Measurements from ENCODE around the gene SCAPER.

DNA sequence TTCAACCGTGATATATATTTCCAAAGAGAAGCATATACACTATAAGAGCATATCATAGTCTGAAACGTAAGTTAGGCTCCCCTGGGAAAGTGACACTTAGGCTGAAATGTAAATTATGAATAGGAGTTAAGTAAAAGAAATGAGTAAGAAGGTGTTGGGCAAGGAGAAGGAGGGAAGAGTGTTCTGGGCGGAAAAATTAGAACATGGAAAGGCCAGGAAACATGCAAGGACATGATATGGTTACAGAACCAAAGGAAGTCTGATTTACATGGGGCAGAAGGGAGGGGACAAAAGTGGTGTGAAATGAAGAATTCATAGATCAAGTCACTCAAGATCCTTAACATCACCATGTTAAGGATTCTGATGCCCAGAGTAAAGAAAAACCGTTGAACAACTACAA, 75.2 kb downstream of the SCAPER start:
- TF ChIP-seq, protein P1, sequence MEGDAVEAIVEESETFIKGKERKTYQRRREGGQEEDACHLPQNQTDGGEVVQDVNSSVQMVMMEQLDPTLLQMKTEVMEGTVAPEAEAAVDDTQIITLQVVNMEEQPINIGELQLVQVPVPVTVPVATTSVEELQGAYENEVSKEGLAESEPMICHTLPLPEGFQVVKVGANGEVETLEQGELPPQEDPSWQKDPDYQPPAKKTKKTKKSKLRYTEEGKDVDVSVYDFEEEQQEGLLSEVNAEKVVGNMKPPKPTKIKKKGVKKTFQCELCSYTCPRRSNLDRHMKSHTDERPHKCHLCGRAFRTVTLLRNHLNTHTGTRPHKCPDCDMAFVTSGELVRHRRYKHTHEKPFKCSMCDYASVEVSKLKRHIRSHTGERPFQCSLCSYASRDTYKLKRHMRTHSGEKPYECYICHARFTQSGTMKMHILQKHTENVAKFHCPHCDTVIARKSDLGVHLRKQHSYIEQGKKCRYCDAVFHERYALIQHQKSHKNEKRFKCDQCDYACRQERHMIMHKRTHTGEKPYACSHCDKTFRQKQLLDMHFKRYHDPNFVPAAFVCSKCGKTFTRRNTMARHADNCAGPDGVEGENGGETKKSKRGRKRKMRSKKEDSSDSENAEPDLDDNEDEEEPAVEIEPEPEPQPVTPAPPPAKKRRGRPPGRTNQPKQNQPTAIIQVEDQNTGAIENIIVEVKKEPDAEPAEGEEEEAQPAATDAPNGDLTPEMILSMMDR (IDR thresholded peaks at IDR 0.05): no peak
- TF ChIP-seq EZH2 (IDR thresholded peaks at IDR 0.05; ENCODE audit: borderline replicate concordance, insufficient read depth, low read depth, low read length, poor library complexity, severe bottlenecking): no peak
